HG03520 (cell line): ENCODE results near the gene S100A7A.
"Not testable (repeated sequence)": the region's sequence is repeated elsewhere in the genome, so short reads cannot be mapped to it uniquely, and the experiment has no call there.

ENCODE experiments used
- ATAC-seq: cut with Tn5 transposase; IDR thresholded peaks from one replicate; pipeline ENCODE4 v1.9.1; 2021; ENCODE audit warnings: mild to moderate bottlenecking, moderate library complexity; ENCODE audit not compliant: unreplicated experiment

Gene S100A7A

DNA sequence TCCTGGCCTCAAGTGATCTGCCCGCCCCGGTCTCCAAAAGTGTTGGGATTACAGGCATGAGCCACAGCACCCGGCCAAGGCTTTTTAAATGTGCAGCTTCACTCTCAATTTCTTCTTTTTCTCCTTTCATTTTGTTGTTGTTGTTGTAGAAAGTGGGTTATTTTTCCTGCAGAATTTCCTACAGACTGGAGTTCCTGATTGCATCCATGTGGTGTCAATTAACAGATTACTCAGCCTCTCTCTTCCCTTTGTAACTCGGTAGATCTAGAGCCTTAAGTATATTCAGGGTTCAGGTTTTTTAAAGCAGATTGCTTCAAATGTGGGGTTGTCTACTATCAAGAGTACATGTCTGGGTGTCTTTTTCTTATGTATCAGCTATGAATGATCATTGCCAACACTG lies 32.5 kb downstream of the S100A7A start:
- not testable (repeated sequence) for ATAC-seq

- ATAC-seq = no peak
Measured at GRCh38 chr1:153456396-153456795, 40.1 kb downstream of the S100A7A start.

DNA sequence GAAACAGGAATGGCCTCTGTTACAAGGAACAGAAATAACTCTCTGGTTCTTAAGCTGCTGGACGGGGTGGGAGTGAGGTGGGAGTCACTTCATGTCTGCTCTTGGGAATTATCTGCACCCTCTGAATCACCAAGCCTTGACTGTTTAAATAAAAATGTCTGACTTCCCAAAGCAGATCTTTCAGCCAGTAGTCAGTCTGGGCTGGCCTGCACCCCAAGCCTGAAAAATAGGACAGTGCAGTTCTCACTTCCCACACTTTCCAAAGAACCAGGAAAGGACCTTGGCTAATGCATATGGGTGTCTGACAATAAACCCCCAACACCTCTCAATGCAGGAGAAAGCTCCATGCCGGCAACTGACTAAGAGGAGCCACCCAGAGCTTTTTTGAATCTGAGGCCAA lies 43.3 kb downstream of the S100A7A start:
- ATAC-seq = no peak

DNA sequence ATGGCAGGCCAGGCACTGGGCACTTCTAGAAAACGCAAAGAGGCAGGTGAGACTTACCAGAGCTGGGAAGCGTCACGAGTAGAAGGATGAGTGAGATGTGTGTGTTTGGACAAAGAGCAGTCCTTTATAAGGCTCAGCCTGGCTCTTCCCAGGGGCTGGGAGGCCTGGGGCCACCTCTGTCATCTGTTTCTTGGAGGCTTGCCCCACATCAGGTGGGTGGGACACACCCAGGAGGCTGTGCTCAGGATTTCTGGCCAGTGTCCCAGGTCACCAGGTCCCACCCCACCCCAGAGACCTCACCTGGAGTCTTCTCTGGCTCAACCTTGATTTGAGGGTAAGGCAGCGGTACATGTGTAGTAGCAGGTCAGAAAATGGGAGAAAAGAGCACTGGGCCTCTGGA lies 44.2 kb downstream of the S100A7A start, which contains the start of gene S100A7:
Gene S100A7 (minus strand): TSS at position 101 of the 400 bp plus-strand sequence. CDS start 1,638 bp downstream, outside the sequence.
- ATAC-seq = no peak

DNA sequence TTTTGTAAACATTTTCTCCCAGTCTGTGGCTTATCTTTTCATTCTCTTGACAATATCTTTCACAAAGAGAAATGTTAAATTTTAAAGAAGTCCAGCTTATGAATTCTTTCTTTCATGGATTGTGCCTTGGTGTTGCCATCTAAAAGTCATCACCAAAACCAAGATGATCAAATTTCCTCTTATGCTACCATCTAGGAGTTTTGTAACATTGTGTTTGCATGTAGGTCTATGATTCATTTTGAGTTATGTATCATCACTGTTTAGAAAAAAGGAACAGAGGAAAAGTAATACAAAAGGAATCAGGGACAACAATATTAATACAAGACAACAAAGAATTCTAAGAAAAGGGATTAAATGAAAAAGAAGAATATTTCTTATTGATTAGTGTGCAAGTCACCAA lies 46.4 kb downstream of the S100A7A start:
- not testable (repeated sequence) for ATAC-seq

- no peak for ATAC-seq
Measured at GRCh38 chr1:153465811-153466636, 49.7 kb downstream of the S100A7A start.

GRCh38 chr1:153466908-153467307 lies 50.6 kb downstream of the S100A7A start:
- ATAC-seq = no peak

- no peak for ATAC-seq
Measured at GRCh38 chr1:153470707-153471106, 54.4 kb downstream of the S100A7A start.
